NCI-H2227 (cell line): ENCODE measurements around the gene NMT1.
"Not testable (repeated sequence)": the region's sequence is repeated elsewhere in the genome, so short reads cannot be mapped to it uniquely, and the experiment has no call there.

Source experiments
- DNase-seq: peaks from one replicate; lab custom pipeline; 2025; ENCODE audit not compliant: unreplicated experiment; lab: John Stamatoyannopoulos, UW

Gene NMT1

DNA sequence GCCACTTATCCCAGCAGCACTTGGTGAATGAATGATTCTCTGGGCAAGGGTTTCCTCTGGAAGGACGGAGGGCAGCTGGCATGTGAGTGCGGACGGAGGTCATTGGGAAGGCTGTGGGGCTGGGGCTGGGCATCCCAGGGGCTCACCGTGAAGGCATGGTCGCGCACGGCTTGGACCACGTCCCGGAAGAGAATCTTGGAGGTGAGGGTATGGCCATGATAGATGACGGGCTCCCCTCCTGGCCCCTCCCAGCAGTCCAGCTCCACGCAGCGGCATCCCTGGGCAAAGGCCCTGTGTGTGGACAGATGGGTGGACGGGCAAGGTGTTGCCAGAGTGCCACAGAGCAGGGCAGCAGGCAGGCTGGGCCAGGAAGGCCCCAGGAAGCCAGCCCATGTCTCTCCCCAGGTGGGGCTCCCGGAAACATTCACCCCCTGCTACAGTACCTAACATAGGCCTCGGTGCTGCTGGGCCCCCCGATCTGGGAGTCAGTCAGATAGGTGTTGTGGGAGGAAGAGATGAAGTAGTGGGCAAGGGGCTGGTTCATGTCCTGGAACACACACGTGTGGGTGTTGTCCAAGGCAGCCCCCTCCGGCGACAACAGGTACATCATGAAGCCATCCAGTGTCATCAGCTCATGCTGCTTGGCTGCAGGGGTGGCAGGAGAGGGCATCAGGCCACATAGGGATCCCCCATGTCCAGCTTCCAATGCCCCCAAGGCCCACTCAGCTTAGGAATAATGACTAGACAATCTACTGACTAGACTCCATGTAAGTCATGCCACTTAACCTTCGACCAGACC lies 56.9 kb downstream of the NMT1 start:
- no peak for DNase-seq

DNA sequence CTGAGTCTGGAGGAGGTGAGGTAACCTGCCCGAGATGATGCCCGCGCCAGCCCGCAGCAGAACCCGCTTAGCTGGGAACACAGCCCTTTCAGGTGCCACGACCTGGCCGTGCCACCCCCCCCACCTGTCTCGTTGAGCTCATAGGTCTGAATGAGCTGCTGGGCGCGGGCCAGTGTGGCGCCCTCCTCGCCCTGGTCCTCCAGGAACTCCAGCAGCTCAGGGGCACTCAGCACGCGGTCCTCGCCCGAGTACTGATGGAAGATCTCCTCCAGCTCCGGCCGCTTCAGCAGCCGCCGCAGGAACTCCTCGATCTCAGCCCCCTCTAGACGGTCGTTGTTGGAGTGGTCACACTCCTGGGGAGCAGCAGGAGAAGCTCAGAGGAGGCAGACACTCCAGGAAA lies 57.6 kb downstream of the NMT1 start:
- DNase-seq, result no peak

DNA sequence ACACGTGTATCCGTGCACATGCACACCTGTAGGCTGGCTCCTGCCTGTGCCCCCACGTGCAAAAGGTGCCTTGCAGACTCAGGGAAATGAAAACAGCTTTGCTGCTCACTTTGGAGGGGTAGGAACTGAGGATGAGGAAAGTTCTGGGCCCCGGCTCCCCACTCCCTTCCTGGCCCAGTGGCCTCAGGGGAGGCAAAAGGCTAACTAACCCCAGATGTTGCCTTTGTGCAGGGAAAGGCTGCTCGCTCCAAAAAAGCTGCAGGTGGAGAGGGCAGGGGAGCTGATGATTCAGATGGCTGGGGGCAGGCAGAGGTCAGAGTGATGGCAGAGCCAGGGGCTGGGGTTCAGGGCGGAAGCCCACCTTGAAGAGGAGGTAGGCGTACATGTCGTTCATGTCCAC lies 58.8 kb downstream of the NMT1 start:
- no peak for DNase-seq

DNA sequence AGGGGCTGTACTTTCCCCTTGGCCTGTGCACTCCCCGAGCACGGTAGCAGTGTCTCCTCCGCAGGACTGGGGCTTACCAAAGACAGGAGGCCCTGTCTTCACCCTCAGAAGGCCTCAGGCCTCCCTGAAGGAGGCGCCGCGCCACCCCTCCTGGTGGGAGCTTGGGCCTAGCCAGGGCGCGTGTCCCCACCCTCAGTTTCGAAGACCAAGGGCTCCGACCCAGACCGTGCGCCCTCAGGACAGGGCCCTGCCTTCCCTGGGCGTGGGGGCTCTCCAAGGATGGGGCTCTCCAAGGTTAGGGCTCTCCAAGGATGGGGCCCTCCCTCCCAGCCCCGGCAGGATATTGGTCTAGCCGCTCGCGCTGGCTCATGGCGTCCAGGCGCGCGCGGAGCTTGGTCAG lies 59.4 kb downstream of the NMT1 start:
- no peak for DNase-seq

DNA sequence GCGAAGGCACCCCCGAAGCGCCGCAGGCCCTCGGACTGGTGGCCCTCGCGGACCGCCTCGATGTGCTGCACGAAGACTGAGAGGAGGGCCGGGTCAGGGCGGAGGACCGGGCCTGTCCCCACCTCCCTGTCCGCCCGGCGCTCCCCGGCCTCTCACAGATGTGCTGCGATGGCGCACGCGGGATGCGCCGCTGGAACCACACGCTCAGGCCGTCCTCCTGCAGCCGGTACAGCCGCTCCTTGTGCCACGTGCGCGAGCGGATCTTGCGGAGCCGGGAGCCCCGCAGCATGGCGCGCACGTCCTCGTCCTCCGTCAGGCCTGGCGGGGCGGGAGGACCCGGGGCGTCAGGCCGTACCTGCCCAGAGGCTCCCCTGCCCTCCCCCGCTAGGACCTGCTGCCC lies 59.9 kb downstream of the NMT1 start:
- DNase-seq, result no peak

DNA sequence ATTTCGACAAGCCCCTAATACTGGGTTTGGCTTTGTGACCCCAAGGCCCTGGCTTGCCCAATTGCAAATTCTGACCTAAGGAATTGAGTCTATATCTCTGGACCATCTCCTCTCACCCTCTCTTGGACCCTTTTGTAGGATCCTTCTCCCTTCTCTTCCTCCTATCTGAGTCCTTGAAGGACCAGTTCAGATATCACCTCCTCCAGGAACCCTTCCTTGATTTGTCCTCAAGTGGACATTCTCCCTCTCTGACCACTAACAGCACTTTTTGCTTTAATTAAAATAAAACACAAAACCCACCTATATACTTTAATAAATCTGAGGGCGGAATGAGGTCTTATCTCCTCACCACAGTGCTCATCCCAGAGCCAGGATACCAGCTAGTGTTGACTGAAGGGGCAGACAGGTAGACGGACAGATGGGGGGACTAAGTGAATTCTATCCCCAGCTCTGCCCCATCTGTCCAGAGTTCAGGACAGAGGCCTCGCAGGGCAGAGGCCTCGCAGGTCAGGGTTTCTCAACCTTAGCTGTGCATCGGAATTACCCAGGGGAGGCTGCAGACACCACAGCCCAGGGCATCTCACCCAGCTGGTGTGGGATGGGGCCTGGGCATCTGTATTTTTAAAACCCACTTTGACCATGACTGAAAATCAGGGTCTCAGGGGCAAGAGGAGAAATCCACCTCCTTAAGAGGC lies 62.1 kb downstream of the NMT1 start:
- no peak for DNase-seq

DNA sequence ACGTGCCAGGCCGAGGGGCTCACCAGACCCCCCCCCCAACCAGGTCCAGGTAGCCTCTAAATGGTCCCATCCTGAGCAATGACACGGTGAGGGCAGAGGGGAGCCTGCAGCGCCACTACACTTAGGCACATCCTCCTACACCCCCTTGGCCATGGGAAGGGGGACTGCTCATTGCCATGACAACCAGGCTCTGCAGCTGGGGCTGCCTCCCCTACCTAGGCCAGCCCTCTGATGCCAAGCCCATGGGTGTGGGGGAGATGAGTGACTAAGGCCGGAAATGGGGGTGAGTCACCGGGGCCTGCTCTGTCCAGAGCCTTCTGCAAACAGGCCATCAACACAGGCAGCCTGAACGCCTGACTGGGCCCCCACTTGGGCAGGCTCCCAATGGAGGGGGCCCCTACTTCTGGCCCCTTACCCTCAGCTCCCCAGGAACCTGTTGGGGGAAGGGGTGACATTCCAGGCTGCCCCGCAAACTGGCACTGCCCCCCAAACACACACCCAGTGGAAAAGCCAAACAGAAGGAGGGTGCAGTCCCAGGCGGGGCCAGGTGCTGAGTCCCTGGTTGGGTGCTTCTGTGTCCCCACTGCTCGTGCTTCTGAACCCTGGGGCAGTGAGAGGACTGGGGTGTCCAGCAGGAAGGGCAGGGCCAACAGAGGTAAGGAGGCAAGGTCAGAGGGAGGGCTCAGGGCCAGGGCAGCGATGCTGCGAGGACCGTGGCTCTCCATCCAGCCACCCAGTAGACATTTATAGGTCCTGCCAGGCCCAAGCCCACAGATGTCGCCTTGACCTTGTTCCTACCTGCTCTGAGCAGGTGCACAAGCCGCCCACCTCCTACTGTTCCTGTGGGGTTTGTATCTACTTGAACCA lies 63.0 kb downstream of the NMT1 start:
- DNase-seq, result peak; percentile 55

DNA sequence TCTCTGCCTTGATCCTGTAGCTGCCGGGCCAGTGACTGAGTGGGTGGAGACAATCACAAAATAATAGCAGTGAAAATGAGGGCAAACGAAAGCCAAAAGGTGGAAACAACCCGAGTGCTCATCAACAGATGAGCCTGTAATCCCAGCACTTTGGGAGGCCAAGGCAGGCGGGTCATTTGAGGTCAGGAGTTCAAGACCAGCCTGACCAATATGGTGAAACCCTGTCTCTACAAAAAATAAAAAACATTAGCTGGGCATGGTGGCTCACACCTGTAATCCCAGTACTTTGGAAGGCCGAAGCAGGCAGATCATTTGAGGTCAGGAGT lies 63.6 kb downstream of the NMT1 start:
- DNase-seq, result not testable (repeated sequence)

DNA sequence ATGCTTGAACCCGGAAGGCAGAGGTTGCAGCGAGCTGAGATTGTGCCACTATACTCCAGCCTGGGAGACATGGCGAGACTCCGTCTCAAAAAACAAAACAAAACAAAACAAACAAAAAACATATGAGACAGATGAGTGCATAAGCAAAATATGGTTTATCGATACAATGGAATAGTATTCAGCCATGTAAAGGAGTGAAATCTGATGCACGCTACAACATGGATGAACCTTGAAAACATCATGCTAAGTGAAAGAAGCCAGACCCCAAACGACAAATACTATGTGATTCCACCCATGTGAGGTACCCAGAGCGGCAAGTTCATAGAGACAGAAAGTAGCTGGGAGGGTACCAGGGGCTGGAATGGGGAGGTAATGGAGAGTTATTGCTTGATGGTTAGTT lies 64.4 kb downstream of the NMT1 start:
- DNase-seq, result no peak

DNA sequence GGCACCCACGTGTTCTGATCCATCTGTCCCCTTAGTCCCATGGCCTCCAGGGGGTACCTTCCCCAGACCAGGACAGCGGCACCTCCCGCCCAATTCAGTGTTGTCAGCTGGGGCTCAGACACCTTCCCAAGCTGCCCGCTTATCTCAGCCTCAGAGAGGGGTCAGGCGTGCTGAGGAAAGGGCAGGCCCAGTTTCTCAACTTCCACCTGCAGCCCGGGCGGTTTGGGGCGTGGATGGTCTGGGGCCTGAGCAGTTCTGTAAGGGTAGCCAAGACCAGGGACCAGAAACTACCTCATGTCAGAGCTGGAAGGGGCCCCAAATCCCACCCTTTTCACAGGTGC lies 66.1 kb downstream of the NMT1 start:
- DNase-seq, result no peak

DNA sequence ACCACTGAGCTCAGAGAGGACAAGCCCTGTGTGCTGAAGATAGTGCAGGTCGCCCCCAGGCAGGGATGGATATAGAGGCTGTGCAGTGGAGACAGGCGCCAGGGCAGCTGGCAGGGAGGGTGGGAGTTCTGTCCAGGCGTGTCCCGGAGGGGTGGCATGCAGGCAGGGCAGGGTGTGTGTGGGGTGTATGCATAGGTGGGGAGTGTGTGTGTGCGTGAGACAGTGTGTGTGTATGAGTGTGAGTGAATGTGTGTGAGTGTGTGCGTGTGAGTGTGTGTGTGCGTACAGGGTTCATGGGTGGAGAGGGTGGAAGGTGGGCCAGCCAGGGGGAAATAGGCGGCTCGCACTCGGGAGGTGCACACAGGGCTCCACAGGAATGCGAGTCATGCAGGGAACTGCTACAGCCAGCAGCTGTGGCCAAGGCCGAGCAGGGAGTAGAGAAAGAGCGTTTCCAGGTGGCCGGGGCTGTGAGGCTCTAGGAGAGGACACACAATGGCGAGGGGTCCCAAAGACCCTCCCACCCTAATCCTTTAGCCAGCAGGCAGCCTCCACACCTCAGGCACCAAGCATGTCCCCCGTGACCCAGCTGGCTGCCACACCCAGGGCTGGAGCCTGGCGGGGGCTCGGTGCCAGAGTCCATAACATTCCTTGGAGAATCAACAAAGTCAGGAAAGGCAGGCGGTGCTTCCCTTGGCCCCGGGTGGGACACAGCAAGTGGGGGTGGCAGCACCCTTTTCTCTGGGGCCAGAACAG lies 66.6 kb downstream of the NMT1 start:
- DNase-seq, result no peak

DNA sequence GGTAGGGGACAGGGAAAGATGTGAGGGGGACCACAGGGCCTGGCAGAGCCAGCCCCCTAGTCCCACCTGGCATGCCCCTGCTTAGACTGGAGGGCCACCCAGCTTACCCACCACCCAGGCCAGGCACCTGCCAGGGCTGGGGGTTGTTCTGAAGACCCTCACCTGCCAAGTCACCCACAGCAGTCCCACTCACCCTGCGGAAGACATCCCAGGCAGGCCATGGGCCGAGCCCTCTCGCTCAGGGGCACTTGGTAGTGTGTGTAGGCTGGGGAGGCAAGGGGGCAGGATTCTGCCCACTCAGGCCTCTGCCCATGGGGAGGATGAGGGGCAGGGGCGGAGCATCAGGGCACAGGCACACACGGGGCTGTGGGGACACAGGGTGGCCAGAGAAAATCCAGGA lies 67.2 kb downstream of the NMT1 start:
- DNase-seq, result no peak

DNA sequence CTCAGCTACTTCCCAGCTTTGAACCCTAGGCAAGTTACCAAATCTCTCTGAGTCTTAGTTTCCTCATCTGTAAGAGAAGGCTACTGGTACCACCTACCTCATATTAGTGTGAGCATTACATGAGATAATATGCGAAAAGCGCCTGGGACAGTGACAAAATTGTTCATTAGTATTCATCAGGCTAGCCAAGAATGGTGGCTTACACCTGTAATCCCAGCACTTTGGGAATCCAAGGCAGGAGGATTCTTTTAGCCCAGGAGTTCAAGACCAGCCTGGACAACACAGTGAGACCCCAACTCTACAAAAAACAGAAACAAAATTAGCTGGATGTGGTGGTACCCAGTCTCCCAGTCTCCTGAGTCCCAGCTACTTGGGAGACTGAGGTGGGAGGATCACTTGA lies 67.9 kb downstream of the NMT1 start:
- DNase-seq, result no peak

DNA sequence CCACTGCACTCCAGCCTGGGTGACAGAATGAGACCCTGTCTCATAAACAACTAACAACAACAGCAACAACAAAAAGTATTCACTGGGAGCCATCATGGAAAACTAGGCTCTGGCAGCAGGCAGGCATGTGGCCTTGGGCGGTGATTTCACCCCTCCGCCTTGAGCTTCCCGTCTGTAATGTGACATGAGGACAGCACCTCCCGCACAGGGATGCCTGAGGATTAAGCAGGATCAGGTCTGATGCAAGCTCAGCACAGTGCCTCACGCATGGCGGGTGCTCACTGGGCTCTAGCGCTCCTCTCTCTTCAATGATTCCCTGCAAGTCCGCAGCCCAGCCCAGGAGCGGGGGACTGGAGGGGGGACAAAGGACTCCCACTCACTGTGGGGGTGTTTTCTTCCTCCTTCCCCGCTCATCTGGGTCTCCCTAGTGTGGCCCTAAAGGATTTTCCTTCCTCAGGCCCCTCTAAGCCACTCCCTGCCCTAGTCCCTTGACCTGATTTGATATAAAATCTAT lies 68.4 kb downstream of the NMT1 start:
- peak; percentile 32 for DNase-seq

DNA sequence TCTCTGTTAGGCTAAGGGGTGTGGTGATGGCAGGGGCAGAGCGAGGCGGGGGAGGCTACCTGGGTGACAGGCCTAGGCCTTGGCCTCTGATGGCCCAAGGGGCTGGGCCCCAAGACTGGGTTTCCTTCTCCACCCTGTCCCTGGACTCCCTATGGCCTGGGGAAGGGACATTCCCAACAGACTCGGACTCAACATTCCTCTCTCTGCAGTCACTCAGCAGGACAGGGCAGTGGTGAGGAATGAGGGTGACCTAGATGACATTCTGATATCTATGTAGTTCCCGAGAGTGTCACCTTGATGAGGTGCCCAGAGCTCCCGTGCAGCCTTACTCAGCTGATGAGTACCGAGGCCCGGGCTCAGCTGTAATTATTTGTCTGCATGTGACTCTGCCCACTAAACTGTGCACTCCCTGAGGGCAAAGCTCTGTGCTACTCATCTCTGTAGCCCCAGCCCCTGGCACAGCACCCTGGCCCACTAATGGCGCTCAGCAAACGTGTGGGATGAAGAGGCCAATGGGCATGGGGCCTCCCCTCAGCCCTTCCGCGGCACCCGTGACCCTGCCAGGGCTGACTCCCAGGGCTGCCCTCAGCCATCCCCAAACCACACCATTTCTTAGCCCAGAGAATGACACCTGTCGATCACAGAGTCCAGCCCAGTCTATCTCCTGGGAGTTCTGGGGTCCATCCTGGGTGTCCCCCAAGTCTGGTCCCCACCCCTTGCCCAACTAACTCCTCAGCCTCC lies 69.0 kb downstream of the NMT1 start:
- no peak for DNase-seq

DNA sequence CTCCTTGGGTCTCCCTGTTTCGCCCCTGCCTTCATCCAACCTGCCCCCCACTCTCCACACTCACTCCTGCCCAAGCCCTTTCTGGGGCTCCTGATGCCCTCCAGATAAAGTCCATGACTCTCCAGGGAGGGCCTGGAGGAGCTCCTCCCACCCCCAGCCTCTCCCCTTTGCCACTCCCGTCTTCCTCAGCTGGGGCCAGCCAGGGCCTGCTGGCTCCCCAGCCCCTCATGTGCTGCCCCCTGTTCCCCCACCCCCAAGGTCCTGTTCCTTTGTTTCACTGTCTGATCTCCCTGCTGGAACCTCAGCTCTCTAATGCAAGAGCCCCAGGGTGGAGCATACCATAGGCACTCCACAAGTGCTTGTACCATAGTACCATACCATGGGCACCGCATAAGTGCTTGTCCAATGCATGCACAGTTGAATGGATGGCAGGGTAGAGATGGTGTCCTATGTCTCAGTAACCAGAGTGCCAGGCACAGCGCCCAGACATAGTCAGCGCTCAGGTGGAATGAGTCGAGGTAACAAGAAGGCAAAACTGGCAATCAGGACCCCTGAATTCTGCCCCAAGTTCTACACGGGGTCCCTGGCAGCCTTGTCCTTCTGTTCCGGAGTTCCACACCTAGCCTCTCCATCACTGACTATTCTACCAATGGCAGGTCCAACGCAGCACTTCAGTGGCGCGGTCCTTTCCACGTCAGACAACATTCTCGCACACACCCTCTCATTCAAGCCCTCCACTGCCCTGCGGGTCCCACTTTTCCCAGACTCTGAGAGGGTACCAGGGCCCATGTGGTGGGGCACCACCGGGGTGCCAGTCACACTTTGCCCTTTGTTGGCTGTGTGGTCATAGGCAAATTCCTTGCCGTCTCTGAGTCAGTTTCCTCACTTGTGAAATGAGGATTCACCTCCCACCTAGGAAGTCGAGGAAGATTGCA lies 69.8 kb downstream of the NMT1 start:
- DNase-seq, result no peak

DNA sequence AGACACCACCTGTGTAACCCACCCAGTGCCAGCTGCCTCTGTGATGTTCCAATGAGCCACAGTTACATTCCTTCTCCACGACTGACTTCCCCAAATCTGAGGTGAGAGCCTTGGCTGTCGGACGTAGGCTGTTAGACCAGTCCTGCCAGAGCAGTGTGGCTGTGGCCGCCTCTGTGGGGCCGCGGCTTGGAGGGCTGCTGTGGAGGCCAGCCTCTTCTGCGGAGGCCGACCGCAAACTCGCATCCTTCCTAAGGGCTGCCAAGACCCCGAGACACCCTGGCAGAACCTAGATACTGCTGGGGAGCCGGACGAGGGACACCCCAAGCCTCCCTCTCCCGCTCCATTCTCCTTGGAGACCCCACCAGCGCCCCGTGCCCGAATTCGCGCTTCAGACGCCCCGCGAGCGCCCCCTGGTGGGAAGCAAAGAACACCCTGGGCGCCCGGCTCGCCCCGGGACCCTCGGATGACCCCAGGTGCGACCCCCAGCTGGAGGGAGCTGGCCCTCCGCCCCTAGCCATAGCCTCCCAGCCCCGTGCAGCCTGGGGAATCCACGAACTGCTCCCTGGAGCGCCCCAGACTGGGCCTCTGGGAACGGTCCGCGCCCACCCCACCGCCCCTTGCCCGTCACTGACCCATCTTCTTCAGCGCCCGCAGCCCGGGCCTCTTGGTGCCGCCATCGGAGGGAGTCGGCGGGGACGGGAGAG lies 70.7 kb downstream of the NMT1 start:
- DNase-seq, result peak; percentile 81

DNA sequence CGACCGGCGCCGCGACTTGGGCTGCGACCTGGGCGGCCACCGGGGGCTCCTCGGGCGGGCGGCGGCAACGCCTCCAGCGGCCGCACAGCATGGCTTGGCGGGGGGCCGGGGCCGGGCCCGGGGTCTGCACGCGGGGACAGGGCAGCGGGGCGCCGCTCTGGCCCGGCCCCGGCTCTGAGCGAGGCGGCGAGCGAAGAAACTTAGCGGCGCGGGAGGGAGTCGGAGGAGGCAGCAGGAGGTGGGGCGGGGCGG lies 71.1 kb downstream of the NMT1 start, which contains the start of gene PLCD3:
TSS of gene PLCD3 (minus strand) at position 196 of the 252 bp plus-strand sequence. CDS start at position 91, 105 bp downstream.
- no peak for DNase-seq
